ENCODE data around the gene C16orf78.

GRCh38 chr16:49332589-49333258 lies 40.9 kb upstream of the C16orf78 start:
- TF ChIP-seq CTCF (IDR thresholded peaks at IDR 0.05) (no peak), POLR2A (IDR thresholded peaks at IDR 0.05) (no peak)
